HS-27A (cell line): ENCODE measurements around the gene TFDP2.
"Not testable (repeated sequence)": the region's sequence is repeated elsewhere in the genome, so short reads cannot be mapped to it uniquely, and the experiment has no call there.

Source experiments
- DNase-seq: peaks from one replicate; pipeline ENCODE4 v3.0.0-alpha.2; 2012; ENCODE audit warnings: low read depth, missing footprints

TFDP2 gene

DNA sequence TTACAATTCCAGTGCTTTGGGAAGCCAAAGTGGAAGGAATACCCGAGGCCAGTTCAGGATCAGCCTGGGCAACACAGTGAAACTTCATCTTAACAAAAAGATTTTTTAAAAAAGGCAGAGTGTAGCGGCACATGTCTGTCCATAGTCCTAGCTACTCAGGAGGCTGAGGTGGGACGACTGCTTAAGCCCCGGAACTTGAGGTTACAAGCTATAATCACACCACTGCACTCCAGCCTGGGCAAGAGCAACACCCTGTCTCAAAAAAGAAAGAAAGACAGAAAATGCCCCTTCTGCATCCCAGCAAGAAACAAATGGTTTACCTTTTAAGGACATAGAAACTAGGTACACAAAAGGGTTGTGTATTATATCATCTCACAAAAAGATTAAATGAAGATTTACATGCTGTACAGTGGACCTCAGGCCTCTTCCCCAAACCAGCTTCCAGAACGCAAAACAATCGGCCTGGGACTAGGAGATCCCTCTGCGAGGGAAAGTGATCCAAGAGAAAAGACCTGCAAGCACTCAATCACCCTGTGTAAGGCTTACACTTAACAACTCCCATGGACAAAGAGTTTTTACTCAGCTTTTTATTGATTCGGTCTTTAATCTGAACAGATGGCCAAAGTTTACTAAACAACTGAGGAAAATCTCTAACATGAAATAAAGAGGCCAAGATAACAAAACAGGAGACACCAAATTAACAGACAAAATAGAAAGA is 21.2 kb downstream of the TFDP2 start:
- DNase-seq = no peak

DNA sequence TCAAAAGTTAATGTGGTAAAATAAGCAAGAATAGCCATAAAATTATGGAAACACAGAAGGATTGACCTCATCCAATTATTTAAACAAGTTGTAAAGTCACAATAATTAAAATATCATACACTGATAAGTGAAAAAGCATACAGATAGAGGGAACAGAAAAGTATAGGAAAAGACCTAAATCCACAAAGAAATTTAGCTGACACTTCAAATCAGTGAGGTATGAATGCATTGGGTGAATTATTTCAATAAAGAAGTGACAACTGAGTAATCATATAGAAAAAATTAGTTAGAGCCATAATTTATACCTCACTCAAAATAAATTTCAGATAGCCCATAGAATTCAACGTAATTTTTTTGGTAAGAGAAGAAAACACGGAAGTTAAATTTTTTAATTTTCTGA is 25.1 kb downstream of the TFDP2 start:
- DNase-seq = no peak

- DNase-seq = no peak
Observed at GRCh38 chr3:142120707-142121106, 28.6 kb downstream of the TFDP2 start.

GRCh38 chr3:142118911-142119310 is 30.4 kb downstream of the TFDP2 start:
- no peak for DNase-seq

GRCh38 chr3:142117056-142117851 is 32.1 kb downstream of the TFDP2 start:
- no peak for DNase-seq

- DNase-seq = no peak
Observed at GRCh38 chr3:142115867-142116668, 33.3 kb downstream of the TFDP2 start.

DNA sequence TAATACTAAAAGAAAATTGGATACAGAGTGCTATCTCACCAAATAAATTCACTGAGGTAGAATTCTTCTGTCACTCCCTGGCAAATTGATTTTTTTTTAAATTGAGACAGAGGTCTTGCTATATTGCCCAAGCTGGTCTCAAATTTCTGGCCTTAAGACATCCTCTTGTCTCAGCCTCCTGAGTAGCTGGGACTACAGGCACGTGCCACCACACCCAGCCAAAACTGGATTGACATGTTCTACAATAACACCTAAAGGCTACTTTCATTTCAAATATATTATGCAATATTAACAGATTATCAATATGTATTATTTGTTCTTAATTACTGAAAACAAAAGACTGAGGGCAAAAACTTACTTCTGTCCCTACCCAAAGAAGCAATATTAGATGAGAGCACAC is 36.7 kb downstream of the TFDP2 start:
- DNase-seq = no peak

GRCh38 chr3:142106548-142106947 is 42.8 kb downstream of the TFDP2 start:
- DNase-seq = no peak

DNA sequence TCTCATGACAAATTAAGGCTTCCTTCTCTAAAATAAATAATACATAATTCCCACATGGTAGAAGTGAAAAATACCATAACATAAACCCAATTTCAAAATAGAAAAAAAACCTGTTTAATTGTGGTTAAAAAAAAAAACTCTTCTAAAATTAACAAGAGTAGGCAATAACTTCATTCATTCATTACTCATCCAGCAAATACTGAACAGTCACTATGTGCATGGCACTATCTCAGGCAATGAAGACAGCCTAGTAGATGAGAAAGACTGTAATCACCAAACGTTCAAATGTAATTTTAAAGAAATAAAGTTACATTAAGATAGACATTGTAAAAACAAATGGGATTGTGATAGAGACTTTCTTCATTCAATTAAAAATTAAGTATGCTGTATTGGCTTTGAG is 43.4 kb downstream of the TFDP2 start:
- no peak for DNase-seq

DNA sequence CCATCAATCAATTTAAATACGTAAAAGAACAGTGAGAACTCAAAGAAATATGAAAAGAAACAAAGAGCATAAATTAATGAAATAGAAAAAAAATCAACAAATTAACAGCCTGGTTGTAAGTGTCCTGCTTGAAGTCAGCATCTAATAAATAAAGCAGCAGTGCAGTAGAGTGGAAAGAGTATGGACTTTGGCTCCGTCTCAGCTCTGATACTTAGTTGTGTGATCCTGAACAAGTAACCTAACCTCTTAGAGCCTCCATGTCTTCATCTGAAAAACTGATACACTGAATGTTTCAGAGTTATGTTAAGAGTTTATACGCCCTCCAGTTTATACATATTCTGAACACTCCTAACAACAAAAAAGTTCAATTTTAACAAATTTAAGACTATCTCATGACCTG is 44.6 kb downstream of the TFDP2 start:
- no peak for DNase-seq

DNA sequence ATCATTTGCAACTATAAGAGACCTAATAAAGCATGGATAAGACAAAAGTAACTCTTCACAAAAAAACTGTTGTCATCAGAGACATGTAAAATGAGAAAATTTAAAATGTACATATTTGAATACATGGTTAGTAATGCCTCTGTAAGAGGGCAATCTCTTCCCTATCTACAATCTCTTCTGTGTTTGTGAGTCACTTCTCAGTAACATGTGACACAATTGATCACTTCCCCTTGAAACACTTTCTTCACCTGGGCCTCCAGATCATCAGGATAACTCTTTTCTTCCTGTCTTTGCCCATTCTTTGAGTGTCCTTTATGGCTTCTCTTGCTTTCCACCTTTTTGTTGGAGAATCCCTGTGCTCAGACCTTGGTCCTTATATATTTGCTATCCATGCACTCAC is 50.4 kb downstream of the TFDP2 start:
- DNase-seq = no peak

DNA sequence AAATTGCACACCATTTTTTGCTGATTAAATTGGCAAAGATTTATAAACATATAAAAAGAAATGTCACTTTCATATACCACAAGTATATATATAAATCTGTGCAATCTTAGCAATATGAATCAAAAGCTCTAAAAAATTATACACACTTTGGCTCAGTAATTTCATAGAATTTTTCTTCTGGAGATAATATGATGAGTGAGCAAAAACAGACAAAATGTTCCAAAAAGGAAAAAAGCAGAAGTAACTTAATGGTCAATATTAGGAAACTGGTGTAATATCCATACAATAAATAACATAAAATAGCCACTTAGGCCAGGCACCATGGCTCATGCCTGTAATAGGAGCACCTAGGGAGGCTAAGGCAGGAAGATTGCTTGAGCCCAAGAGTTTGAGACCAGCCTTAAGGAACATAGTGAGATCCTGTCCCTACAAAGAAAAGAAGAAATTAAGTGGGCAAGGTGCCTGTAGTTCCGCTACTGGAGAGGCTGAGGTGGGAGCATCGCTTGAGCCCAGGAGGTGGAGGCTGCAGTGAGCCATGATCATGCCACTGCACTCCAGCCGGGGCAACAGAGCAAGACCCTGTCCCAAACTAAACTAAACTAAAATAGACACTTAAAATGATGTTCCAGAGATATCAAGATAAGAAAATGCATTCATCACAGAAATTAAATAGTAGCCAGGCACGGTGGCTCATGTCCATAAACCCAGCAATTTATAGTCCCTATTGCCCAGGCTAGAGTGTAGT is 52.1 kb downstream of the TFDP2 start:
- DNase-seq = no peak

DNA sequence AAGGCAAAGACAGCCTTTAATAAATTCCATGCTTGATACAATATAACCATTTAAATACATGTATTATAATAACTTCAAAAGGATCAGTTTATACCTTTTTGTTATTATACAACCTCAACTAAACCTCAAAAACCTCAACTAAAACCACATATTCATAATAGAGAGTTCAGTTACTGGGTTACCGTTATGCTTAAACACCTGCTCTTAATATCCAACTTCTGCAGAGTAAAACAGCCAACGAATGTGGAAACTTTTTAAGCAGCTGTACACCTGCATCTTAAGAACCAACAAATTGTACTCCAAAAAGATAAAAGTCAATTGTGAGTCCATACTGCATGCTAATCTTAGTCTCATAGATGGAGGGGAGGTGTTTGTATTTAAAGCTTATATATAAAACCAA is 53.5 kb downstream of the TFDP2 start:
- DNase-seq = no peak

DNA sequence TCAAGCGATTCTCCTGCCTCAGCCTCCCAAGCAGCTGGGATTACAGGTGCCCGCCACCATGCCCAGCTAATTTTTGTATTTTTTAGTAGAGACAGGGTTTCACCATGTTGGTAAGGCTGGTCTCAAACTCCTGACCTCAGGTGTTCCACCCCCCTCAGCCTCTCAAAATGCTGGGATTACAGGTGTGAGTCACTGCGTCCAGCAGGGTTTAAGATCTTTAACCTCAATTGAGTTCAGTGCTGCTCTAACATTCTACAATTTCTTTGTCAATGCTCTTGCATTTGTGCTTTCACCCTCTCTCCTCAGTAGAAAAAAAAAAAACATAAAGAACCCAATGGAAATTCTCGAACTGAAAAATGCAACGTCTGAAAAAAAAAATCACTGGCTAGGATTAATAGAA is 60.4 kb downstream of the TFDP2 start:
- not testable (repeated sequence) for DNase-seq

DNA sequence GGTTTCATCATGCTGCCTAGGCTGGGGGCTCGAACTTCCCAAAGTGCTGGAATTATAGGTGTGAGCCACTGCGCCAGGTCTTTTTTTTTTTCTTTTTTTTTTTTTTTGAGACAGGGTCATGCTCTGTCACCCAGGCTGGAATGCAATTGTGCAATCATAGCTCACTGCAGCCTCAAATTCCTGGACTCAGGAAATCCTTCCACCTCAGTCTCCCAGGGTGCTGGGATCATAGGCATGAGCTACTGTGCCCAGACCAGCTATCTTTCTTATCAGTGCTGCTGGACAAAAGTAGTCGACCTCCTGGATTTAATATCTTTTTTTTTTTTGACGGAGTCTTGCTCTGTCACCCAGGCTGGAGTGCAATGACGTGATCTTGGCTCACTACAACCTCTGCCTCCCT is 60.8 kb downstream of the TFDP2 start:
- peak; percentile 4 for DNase-seq

GRCh38 chr3:142087676-142088075 is 61.7 kb downstream of the TFDP2 start:
- DNase-seq = peak; percentile 23

DNA sequence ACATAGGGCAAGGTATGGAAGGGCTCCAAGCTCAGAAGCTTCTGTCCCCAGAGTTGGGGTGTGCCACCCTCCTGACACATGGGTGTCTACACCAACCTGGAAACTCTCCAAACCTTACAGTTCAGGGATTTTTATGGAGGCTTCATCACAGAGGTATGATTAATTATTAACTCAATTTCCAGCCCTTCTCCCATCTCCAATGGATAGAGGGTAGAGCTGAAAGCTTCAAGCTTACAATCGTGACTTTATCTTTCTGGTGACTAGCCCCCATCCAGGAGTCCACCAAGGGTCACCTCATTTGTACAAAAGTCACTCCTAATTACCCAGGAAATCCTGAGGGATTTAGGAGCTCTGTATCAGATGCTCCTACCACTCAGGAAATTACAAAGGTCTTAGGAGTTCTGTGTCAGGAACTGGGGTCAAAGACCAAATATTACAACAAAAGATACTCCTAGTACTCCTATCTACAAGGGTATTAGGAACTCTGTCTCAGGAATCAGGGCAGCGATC is 62.7 kb downstream of the TFDP2 start:
- DNase-seq = no peak

- DNase-seq = no peak
Observed at GRCh38 chr3:142081178-142081577, 68.2 kb downstream of the TFDP2 start.

DNA sequence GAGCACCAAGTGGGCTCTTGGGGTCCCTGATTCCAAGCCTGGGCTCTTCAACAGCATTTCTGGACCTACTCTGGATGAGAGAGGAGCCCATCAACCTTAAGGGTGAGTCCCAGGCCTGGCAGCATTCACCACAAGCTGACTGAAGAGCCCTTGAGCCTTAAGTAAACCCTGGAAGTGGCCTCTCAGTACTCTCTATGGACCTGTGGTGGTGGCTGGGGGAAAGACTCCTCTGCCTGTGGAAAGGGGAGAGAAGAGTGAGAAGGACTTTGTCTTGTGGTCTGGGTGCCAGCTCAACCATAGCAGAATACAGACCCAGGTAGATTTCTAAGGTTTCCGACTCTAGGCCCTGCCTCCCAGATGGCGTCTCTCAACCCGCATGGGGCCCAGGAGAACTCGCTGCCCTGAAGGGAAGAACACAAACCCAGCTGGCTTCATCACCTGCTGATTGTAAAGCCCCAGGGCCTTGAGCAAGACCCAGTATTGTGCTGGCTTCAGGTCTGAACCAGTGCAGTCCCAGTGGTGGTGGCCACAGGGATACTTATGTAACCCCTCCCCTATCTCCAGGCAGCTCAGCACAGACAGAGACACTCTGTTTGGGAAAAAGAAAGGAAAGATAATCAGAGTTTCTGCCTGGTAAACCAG is 71.4 kb downstream of the TFDP2 start:
- no peak for DNase-seq

DNA sequence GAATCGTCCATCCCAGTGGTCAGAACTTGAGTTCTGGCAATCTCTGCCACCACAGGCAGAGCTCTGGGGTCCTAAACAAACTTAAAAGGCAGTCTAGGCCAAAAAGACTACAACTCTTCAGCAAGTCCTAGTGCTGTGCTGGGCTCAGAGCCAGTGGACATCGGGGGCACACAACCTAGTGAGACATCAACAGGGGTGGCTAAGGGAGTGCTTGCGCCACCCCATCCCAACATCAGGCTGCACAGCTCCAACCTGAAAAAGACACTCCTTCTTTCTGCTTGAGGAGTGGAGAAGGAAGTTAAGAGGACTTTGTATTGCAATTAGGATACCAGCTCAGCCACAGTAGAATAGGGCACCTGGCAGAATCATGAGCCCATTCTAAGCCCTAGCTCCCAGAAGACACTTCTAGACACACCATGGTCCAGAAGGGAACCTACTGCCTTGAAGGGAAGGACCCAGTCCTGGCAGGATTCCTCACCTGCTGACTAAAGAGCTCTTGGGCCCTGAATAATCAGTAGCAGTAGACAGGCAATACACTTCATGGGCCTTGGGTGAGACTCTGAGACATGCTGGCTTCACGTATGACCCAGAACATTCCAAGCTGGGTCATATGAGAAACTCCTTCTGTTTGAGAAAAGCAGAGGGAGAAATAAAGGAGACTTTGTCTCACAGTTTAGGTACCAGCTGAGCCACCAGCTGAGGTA is 72.0 kb downstream of the TFDP2 start:
- no peak for DNase-seq

- DNase-seq = not testable (repeated sequence)
Observed at GRCh38 chr3:142075656-142076055, 73.7 kb downstream of the TFDP2 start.
